ENCODE data around the gene PTGES3L. TPM values are rescaled to one million over a fixed set of nuclear protein-coding genes. Genes with fewer than 3 reads are reported as not detected.

The PTGES3L gene
- total and polyA plus RNA-seq, 2 of the 13 experiments (the other 11 are each of a cell fraction or from before 2014, with no cell fraction given): 1.2 to 2.9 TPM

GRCh38 chr17:43010667-43011308 is 30.9 kb upstream of the PTGES3L start (continued):
- TF ChIP-seq ATF7-NPFF (CRISPR knock-in tag; IDR thresholded peaks at IDR 0.05; ENCODE audit: low read depth) (no peak), ZFP36L2 (CRISPR knock-in tag; IDR thresholded peaks at IDR 0.05) (no peak), HES4 (CRISPR knock-in tag; IDR thresholded peaks at IDR 0.05; ENCODE audit: borderline replicate concordance) (no peak), THAP11 (CRISPR knock-in tag; IDR thresholded peaks at IDR 0.05) (peak; percentile 64; the same call in 1 of the 2 replicates), ELF1 (CRISPR knock-in tag; IDR thresholded peaks at IDR 0.05) (no peak), ZNF747 (CRISPR knock-in tag; IDR thresholded peaks at IDR 0.05; ENCODE audit: borderline replicate concordance) (peak; percentile 14; the same call in 1 of the 2 replicates), ESRRA (CRISPR knock-in tag; IDR thresholded peaks at IDR 0.05; ENCODE audit: low read depth) (no peak), SRSF1 (optimal IDR thresholded peaks at IDR 0.05; ENCODE audit: low read depth, low read length) (no peak), PPARG (CRISPR knock-in tag; conservative IDR thresholded peaks at IDR 0.05) (peak; percentile 95), SRSF4 (IDR thresholded peaks at IDR 0.05; ENCODE audit: low read depth, low read length, poor library complexity, severe bottlenecking) (no peak), NFIB (CRISPR knock-in tag; IDR thresholded peaks at IDR 0.05; ENCODE audit: borderline replicate concordance) (no peak), HIC2 (CRISPR knock-in tag; IDR thresholded peaks at IDR 0.05; ENCODE audit: low read depth) (peak; percentile 50; the same call in 1 of the 2 replicates), IRF2 (CRISPR knock-in tag; IDR thresholded peaks at IDR 0.05) (no peak; the same call in none of the 2 replicates), RAD21 (CRISPR knock-in tag; IDR thresholded peaks at IDR 0.05) (no peak), ZNF275 (CRISPR knock-in tag; IDR thresholded peaks at IDR 0.05; ENCODE audit: borderline replicate concordance) (no peak), SOX5 (CRISPR knock-in tag; IDR thresholded peaks at IDR 0.05; ENCODE audit: borderline replicate concordance) (peak; percentile 88), ZNF10 (CRISPR knock-in tag; IDR thresholded peaks at IDR 0.05; ENCODE audit: borderline replicate concordance, low read depth) (no peak), PITX1 (CRISPR knock-in tag; IDR thresholded peaks at IDR 0.05) (no peak; the same call in 1 of the 2 replicates)
- TF ChIP-seq, protein P1, sequence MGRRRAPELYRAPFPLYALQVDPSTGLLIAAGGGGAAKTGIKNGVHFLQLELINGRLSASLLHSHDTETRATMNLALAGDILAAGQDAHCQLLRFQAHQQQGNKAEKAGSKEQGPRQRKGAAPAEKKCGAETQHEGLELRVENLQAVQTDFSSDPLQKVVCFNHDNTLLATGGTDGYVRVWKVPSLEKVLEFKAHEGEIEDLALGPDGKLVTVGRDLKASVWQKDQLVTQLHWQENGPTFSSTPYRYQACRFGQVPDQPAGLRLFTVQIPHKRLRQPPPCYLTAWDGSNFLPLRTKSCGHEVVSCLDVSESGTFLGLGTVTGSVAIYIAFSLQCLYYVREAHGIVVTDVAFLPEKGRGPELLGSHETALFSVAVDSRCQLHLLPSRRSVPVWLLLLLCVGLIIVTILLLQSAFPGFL (CRISPR knock-in tag; IDR thresholded peaks at IDR 0.05): no peak
- TF ChIP-seq, protein P2, sequence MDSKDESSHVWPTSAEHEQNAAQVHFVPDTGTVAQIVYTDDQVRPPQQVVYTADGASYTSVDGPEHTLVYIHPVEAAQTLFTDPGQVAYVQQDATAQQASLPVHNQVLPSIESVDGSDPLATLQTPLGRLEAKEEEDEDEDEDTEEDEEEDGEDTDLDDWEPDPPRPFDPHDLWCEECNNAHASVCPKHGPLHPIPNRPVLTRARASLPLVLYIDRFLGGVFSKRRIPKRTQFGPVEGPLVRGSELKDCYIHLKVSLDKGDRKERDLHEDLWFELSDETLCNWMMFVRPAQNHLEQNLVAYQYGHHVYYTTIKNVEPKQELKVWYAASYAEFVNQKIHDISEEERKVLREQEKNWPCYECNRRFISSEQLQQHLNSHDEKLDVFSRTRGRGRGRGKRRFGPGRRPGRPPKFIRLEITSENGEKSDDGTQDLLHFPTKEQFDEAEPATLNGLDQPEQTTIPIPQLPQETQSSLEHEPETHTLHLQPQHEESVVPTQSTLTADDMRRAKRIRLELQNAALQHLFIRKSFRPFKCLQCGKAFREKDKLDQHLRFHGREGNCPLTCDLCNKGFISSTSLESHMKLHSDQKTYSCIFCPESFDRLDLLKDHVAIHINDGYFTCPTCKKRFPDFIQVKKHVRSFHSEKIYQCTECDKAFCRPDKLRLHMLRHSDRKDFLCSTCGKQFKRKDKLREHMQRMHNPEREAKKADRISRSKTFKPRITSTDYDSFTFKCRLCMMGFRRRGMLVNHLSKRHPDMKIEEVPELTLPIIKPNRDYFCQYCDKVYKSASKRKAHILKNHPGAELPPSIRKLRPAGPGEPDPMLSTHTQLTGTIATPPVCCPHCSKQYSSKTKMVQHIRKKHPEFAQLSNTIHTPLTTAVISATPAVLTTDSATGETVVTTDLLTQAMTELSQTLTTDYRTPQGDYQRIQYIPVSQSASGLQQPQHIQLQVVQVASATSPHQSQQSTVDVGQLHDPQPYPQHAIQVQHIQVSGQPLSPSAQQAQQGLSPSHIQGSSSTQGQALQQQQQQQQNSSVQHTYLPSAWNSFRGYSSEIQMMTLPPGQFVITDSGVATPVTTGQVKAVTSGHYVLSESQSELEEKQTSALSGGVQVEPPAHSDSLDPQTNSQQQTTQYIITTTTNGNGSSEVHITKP (CRISPR knock-in tag; IDR thresholded peaks at IDR 0.05; ENCODE audit: low read depth): peak; percentile 81

Measured in HepG2 (cell line).